ACC112 (cell line): ENCODE results near the gene RASA3.
A peak's percentile ranks its signal among the peaks of the same experiment; 100 is the strongest.

Experiments
- H2AFZ ChIP-seq: fragments of 200-600 bp; sonication (generic); one replicate; pipeline ENCODE4 v1.6.0; 2017; ENCODE audit warnings: antibody characterized with exemption, low read length; ENCODE audit not compliant: unreplicated experiment
- H3K27ac ChIP-seq: fragments of 200-600 bp; sonication (generic); 2 replicates; pipeline ENCODE4 v1.5.1; 2014; ENCODE audit warnings: low read depth, mild to moderate bottlenecking, antibody characterized with exemption, low read length, moderate library complexity
- H3K27me3 ChIP-seq: fragments of 200-600 bp; sonication (generic); 2 replicates; pipeline ENCODE4 v1.6.1; 2014; ENCODE audit warnings: mild to moderate bottlenecking, antibody characterized with exemption, low read length, moderate library complexity, mixed read lengths; ENCODE audit not compliant: insufficient read depth
- H3K36me3 ChIP-seq: fragments of 200-600 bp; sonication (generic); 2 replicates; pipeline ENCODE4 v1.6.1; 2016; ENCODE audit warnings: mild to moderate bottlenecking, antibody characterized with exemption, low read length, moderate library complexity, mixed read lengths; ENCODE audit not compliant: insufficient read depth
- H3K4me1 ChIP-seq: fragments of 200-600 bp; sonication (generic); one replicate; pipeline ENCODE4 v1.6.1; 2016; ENCODE audit warnings: low read length, mixed read lengths; ENCODE audit not compliant: insufficient read depth, unreplicated experiment, control insufficient read depth
- H3K4me3 ChIP-seq: fragments of 200-600 bp; sonication (generic); 2 replicates; pipeline ENCODE4 v1.5.1; 2014; ENCODE audit warnings: mild to moderate bottlenecking, low read depth, low read length
- H3K79me2 ChIP-seq: fragments of 200-600 bp; sonication (generic); one replicate; pipeline ENCODE4 v1.6.0; 2016; ENCODE audit warnings: low read length; ENCODE audit not compliant: control insufficient read depth, unreplicated experiment, insufficient read depth

The RASA3 gene

DNA sequence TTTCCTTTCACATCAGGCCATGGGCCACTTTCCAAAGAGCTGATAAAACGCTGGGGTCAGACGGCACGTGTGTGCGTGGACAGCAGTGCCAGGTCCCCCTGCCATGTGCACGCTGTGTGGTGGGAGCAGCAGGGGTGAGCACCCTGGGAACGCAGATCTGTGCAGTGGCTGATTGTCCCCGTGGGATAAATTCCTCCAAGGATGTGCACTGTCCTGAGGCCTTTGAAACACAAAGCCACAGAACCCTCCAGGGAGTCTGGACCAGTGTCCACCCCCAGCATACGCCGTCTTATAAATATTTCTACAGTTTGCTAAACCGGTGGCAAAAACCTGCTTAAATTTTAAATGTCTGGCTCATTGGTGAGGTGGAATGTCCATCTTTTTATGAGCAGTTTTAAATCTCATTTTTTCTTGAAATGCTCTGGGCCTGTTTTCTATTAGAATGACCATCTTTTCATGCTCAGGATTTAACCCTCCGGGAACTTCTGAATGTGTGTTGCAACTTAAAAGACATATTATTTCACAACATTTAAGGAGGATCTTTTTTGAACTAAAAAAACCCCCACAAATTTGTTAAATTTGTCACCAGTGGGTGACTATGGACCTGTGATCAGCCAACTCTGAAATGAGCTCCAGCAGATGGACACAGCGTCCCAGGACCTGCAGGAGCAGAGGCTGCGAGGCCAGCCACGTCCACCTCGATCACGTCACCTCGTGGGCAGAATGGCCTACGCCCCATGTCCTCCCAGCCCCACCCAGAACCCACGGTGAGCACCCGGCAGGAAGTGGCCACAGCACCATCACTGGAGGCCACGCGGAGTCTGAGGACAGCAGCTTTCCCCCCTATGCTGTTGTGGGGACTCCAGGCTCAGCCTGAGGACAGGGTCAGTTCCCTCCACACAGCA is 68.6 kb downstream of the RASA3 start:
- Histone ChIP-seq H2AFZ (no peak overlapping the region), H3K27ac (peak overlapping the region; percentile 98), H3K27me3 (no peaks in the 10 kb centered on the region)

GRCh38 chr13:114062754-114063153 is 69.7 kb downstream of the RASA3 start:
- Histone ChIP-seq H3K4me3 (0 out of 2 replicates have a peak overlapping the region, but pooled peaks have one; percentile 22), H3K4me1 (peaks cover 43% of the 10 kb centered on the region), H3K36me3 (no peaks in the 10 kb centered on the region), H3K79me2 (peaks cover 75% of the 10 kb centered on the region), H3K27ac (peak overlapping the region; percentile 98), H2AFZ (no peak overlapping the region), H3K27me3 (no peaks in the 10 kb centered on the region)

More for the DNA sequence above, 68.6 kb downstream of the RASA3 start:
- H3K4me3 ChIP-seq: peak overlapping the region; percentile 72
- H3K36me3 ChIP-seq: no peaks in the 10 kb centered on the region
- peaks cover 54% of the 10 kb centered on the region for H3K4me1 ChIP-seq
- H3K79me2 ChIP-seq: peaks cover 75% of the 10 kb centered on the region

GRCh38 chr13:114062341-114062740 is 70.1 kb downstream of the RASA3 start:
- H3K4me1 ChIP-seq: peaks cover 39% of the 10 kb centered on the region
- H3K27ac ChIP-seq: peak overlapping the region; percentile 98
- no peaks in the 10 kb centered on the region for H3K27me3 ChIP-seq
- peaks cover 72% of the 10 kb centered on the region for H3K79me2 ChIP-seq
- no peak overlapping the region for H3K4me3 ChIP-seq
- no peak overlapping the region for H2AFZ ChIP-seq
- no peaks in the 10 kb centered on the region for H3K36me3 ChIP-seq

DNA sequence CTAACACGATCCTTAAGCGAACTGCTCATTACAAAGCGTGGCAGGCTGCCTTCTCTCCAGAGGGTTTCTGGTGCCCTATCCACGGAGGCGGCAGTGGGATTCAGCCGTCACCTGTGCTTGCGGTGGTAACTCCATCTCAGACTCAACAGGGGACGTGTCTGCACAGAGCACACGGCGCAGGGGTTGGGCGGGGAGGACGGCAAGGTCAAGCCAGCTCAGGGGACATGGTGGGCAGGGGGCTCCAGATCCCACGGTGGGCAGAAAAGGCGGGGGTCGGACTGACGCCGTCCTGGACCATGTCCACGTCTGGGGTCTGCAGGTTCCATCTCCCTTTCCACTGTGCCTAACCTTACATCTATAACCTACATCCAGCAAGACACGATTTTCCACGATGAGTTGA is 70.7 kb downstream of the RASA3 start:
- no peaks in the 10 kb centered on the region for H3K27me3 ChIP-seq
- H3K4me1 ChIP-seq: peaks cover 33% of the 10 kb centered on the region
- H3K27ac ChIP-seq: no peak overlapping the region

GRCh38 chr13:114061047-114061446 is 71.4 kb downstream of the RASA3 start:
- Histone ChIP-seq H3K27ac (no peak overlapping the region), H2AFZ (no peak overlapping the region), H3K27me3 (no peaks in the 10 kb centered on the region), H3K79me2 (peaks cover 68% of the 10 kb centered on the region), H3K4me3 (no peak overlapping the region), H3K36me3 (peaks cover 2% of the 10 kb centered on the region; the same call in 1 of the 2 replicates), H3K4me1 (peaks cover 26% of the 10 kb centered on the region)

More for the DNA sequence above, 70.7 kb downstream of the RASA3 start:
- H3K36me3 ChIP-seq: no peaks in the 10 kb centered on the region
- H3K79me2 ChIP-seq: peaks cover 69% of the 10 kb centered on the region
- H3K4me3 ChIP-seq: no peak overlapping the region
- H2AFZ ChIP-seq: no peak overlapping the region

DNA sequence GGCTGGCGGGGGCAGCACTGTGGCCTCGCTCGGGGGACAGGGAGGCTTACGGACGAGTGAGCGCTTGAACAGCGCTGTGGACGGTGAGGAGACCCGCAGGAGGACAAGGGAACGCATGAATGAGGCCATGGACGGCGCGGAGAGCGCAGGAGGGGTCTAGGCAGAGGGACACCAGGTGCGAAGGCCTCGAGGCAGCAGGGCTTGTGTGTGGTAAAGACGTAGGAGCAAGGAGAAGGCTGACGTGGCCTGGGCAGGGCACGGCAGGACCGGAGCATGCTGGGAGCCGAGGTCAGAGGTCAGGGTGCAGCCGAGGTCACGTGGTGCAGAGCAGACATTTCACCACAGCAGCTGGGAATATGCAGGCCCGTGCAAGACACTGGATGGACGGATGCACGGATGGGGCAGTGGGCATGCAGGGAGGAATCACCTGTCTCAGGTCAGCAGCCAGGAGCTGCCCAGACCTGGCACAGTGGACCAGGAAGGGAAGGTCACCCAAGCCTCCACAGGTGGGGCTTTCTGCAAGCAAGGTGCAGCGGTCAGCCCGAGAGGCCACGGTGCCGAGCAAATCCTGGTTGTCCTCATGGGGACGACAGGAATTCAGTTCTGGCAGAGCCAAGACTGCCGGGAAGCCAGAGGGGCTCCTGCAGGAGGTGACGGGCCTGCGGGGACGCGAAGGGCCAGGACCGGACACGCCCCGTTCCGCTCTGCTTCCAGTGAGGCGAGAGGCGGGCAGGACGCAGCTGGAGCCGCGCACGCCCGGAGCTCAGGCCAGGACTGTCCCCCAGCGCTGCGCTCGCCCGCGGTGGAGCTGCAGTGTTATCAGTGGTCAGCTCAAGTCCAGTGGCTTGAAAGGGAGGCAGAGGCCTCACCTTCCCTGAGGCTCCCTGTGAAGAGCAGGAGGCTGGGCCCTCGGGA is 72.2 kb downstream of the RASA3 start:
- H2AFZ ChIP-seq: no peak overlapping the region
- peaks cover 4% of the 10 kb centered on the region; the same call in 1 of the 2 replicates for H3K36me3 ChIP-seq
- no peaks in the 10 kb centered on the region for H3K27me3 ChIP-seq
- H3K4me3 ChIP-seq: no peak overlapping the region
- H3K4me1 ChIP-seq: peaks cover 23% of the 10 kb centered on the region
- no peak overlapping the region for H3K27ac ChIP-seq
- peaks cover 68% of the 10 kb centered on the region for H3K79me2 ChIP-seq

DNA sequence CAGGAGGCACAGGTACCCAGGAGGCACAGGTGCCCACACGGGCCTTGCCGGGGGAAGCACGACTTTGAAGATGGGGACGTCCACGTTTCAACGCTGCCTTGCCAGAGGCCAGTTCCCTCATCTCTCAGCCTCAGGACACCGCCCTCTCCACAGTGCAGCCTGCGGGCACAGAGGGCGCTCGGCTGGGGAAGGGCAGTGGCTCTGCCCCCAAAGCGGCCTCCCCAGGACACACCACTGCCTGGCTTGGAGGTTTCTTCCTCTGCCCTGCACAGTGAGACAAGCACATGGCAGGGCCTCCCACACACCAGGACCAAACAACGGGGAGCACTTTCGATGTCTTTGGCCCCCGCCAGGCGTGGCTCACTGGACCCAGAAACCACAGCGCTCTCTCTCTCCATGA is 73.0 kb downstream of the RASA3 start:
- Histone ChIP-seq H3K79me2 (peaks cover 73% of the 10 kb centered on the region), H3K4me3 (no peak overlapping the region), H3K36me3 (peaks cover 11% of the 10 kb centered on the region; the same call in 1 of the 2 replicates), H2AFZ (no peak overlapping the region), H3K27me3 (no peaks in the 10 kb centered on the region), H3K4me1 (peaks cover 18% of the 10 kb centered on the region), H3K27ac (no peak overlapping the region)

GRCh38 chr13:114058051-114058867 is 74.2 kb downstream of the RASA3 start:
- Histone ChIP-seq H3K79me2 (peaks cover 68% of the 10 kb centered on the region), H2AFZ (no peak overlapping the region), H3K27ac (no peak overlapping the region), H3K27me3 (no peaks in the 10 kb centered on the region), H3K36me3 (peaks cover 11% of the 10 kb centered on the region; the same call in 1 of the 2 replicates), H3K4me1 (peaks cover 10% of the 10 kb centered on the region), H3K4me3 (no peak overlapping the region)

DNA sequence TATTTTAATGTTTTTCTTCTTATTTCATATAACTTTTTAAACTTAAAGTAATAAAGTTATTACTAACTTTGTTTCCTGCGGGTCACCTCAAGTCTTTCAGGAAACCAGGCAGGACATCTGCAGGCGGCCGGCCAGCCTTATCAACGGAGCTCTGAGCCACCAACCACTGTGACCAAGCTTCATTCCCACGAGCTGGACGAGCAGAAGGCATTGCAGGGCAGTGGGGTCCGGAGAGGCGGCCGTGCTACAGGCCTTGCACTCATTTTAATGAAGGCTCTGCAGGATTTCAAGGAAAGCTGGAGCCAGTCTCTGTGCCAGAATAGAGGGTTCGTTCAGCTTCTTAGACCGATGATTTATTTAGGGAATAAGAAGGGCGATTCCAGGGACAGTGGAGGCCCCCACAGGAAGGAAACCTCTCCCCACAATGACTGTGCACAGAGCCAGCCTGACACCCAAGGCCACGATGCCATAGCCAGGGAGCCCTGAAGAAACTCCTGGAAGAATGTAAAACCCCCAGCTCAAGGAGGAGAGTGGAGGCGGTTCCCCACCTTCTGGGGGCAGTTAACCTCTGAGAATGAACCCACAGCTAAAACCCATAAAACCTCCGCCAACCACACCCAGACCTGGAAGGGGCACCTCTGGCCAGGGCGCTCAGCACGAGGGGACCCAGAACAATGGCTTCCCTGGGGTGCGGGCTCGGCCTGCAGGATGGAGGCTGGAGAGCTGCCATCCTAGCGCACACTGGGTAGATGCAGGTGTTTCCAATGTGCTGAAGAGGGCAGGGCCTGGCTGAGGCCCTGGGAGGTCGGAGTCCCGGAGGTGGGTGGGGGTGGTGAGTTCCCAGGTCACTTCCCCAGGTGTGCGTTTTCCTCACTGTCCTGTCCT is 75.0 kb downstream of the RASA3 start:
- Histone ChIP-seq H2AFZ (no peak overlapping the region), H3K79me2 (peaks cover 67% of the 10 kb centered on the region), H3K27ac (no peak overlapping the region), H3K4me1 (peaks cover 8% of the 10 kb centered on the region), H3K4me3 (no peak overlapping the region), H3K27me3 (no peaks in the 10 kb centered on the region), H3K36me3 (peaks cover 11% of the 10 kb centered on the region; the same call in 1 of the 2 replicates)
